Left cardiac atrium (tissue), 4 donors: Measurements from ENCODE around the gene PAX2. TPM values are rescaled to one million over a fixed set of nuclear protein-coding genes. Genes with fewer than 3 reads are reported as not detected.

Experiments
- ATAC-seq, 2 donors: fragments of 200-7000 bp; cut with Tn5 transposase; one replicate each; pipeline ENCODE4 v1.9.1; 2020; ENCODE audit warnings: mild to moderate bottlenecking in 2 of 2, moderate library complexity in 2 of 2
- DNase-seq: peaks from one replicate; pipeline ENCODE4 v3.0.0-alpha.2; 2020
- intact Hi-C, 2 donors: fragments of 100-400 bp; cut with DNase I; formaldehyde crosslinking; loops; one replicate each; pipeline versions ENCODE4 v1.14.1 to v1.15.1; 2022 to 2023
- total RNA-seq, 2 donors: library from RNA; stranded (reverse); fragmentation: NEBNext Ultra II Directional; extraction: Animal tissue kit (Norgen Biotek cat#: 25700); gene quantifications; one replicate each; pipeline ENCODE4 v1.2.1, GENCODE V29; 2021
- donor health status: DM: no; HTN: yes; CAD: no.
- donor health status: DM: no; HTN: yes; CAD: no; lungs with severe emphysema.
- donor health status: DM: yes; HTN: yes; CAD: no.
- donor health status: Dilated cardiomyopathy.

The PAX2 gene
- total RNA-seq, 2 donors from 2014 or later = not detected

DNA sequence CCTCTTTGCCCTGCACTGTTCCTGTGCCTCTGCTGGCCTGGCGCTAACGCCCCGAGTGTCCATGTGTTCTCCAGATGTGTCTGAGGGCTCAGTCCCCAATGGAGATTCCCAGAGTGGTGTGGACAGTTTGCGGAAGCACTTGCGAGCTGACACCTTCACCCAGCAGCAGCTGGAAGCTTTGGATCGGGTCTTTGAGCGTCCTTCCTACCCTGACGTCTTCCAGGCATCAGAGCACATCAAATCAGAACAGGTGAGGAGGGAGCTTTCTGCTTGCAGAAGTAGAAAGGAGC lies 60.9 kb downstream of the PAX2 start:
- no peak for DNase-seq
- ATAC-seq = no peak
- intact Hi-C loops = no loop called here

GRCh38 chr10:100807241-100807951 lies 62.0 kb downstream of the PAX2 start:
- DNase-seq (no peak), ATAC-seq (no peak)
- intact Hi-C loops = no loop called here

DNA sequence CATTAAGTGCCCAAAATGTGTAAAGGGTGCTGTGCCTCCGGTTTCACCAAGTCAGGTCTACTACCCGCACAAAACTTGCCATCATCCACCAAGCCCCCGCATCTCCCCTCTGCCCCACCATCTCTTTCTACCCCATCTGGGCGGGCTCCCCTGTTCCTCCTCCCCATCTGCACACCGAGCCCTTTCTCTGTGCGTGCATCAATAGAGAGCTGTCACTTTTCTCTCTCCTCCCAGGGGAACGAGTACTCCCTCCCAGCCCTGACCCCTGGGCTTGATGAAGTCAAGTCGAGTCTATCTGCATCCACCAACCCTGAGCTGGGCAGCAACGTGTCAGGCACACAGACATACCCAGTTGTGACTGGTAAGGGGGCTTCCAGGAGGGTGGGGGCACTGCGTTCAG lies 63.5 kb downstream of the PAX2 start:
- DNase-seq = no peak
- intact Hi-C loops = no loop called here

DNA sequence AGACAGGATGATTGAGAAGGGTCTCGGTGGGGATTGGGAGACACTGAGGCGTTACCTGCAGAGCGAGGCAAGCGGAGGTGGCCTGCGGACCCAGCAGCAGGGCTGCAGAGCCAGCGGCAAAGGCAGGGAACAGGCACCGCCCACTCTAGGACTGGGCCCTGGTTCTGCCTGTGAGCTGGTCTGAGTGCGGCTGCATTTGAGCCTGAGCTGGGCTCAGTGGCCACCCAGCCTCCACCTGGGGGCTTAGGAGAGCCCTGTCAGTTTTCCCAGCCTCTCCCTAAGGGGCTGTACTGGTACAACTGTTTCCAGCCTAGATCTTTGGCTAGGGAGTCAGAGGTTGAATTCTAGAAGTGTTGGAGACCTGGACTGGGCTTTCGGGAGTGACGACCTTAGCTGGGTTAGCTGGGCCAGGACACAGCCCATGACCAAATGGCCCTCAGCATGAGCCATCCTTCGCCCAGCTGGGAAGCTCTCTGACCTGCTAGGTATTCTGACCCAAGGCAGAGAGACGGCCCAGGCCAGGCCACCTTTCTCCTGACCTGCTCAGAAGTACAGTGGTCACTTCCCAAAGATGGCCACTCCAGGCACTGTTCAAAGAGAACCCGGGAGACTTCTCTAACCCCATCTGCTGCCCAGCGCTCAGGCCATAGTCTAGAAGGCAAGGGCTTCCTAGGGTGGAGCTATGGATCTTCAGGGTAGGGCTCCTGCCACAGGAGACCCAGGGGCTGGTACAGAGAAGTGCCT lies 64.9 kb downstream of the PAX2 start:
- ATAC-seq (no peak), DNase-seq (no peak)
- intact Hi-C loops = no loop called here

More for the DNA sequence above, 63.5 kb downstream of the PAX2 start:
- no peak for ATAC-seq

GRCh38 chr10:100810835-100811116 lies 65.4 kb downstream of the PAX2 start:
- intact Hi-C loops = no loop called here
- ATAC-seq (no peak), DNase-seq (no peak)

DNA sequence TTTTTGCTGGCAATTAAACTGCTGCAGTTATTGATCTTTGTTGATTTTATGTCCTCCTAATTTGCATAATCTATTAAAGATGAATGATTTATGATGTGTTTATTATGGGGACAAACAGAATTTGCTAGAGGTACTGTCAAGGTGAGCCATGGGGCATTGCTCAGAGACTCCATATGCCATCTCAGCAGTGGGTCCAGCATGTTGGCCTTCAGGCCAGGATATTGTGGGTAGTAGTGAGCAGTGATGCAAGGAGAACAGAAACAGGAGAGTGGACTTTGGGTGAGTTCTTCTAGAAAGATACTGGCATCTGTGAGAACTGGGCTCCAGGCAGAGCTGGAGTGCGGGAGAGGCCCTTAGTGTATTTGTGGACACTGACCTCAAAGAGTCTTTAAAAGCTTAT lies 65.9 kb downstream of the PAX2 start:
- intact Hi-C loops = no loop called here
- no peak for DNase-seq
- no peak for ATAC-seq

DNA sequence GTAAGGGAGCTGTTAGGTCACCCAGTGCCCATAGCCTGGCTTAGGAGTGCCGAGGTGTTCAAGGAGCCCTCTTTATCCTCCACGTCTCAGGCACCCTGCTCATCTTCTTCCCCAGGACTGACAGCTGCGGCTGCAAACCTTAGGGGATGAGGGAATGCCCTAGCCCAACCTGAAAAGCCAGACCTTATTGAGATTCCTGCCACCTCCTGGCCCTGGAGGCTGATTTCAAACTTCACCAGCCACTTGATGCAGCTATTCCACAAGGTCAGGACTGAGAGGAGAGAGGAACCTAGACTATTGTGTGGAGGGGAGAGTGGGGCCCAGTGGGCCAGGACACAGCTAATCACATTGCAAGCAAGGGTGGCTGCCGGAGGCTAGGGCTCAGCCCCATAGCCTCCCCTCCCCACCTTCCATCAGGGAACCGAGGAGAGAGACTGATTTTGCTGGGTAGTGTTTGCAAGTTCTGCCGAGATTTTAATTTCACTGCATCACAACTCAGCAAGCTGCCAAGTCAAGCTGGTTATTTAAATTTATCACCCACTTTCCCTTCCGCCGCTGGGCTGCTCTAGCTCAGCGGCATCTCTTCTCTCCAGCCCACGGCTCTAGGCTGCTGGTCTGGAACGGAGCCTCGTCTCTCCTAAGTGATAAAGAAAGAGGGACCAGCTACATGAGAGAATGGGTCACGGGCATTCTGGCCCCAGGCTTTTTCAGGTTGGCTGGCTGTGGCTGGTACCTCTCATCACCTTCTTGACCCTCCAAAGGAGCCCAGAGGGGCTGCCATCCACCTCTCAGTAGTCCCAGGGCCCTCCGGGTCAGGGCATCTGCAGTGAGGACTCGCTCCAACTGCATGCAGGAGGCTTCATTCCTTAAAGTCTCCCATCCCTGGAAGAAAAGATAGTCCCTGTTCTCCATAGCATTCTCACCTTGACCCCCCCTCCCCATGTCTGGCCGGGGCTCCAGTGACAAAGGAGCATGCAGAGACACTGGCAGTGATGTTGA lies 66.7 kb downstream of the PAX2 start:
- DNase-seq (no peak), ATAC-seq (no peak)
- intact Hi-C loops = no loop called here

DNA sequence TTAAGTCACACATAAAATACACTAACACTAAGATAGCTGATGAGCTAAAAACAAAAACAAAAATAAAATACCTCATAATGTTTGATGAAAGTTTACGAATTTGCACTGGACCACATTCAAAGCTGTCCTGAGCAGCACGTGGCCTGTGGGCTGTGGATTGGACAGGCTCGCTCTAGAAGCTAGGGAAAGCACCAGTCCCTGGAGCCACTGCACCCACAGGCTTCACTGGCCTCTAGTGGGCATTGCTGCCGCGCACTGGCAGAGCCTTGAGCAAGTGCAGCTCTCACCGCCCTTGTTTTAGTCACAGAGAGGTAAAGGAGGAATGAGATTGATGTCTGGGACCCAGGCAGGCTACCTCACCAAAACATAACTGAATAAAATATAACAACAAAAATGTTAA lies 67.6 kb downstream of the PAX2 start:
- DNase-seq (no peak), ATAC-seq (no peak)
- intact Hi-C loops = no loop called here

DNA sequence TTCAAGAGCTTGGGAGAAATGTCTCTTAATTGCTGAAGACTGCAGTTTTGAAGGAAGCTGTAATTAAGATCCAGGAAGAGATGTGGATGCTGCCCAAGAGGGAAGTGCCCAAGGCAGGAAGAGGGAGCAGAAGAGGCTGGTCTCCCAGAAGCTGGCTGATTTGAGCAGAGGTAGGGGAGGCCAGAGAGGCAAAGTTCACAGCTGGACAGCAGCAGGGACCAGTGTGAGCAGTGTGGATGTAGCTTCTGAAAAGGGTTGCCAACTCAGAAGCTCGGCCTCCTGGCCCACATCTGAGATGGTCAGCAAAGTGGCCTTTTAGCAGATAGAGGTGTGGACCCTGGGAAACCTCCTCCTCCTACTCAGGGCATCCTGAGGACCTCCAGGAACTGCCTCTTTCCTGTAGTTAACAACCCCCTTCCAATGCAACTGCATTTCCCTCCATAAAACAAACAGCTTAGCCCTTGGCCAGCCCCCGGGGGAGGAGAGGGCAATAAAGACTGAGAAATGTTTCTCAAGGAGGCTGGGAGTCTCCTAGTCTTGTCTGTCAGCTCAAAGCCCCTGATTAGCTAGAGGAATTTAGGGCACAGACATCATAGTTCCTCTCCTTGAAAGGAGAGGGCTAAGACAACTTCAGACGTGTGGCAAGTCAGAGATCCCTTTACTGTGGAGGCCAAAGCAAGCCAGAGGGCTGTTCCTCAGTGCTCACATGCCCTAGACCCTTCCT lies 69.5 kb downstream of the PAX2 start:
- intact Hi-C loops = no loop called here
- ATAC-seq (no peak), DNase-seq (no peak)

- no peak for ATAC-seq
Measured at GRCh38 chr10:100816671-100817070, 71.3 kb downstream of the PAX2 start.

DNA sequence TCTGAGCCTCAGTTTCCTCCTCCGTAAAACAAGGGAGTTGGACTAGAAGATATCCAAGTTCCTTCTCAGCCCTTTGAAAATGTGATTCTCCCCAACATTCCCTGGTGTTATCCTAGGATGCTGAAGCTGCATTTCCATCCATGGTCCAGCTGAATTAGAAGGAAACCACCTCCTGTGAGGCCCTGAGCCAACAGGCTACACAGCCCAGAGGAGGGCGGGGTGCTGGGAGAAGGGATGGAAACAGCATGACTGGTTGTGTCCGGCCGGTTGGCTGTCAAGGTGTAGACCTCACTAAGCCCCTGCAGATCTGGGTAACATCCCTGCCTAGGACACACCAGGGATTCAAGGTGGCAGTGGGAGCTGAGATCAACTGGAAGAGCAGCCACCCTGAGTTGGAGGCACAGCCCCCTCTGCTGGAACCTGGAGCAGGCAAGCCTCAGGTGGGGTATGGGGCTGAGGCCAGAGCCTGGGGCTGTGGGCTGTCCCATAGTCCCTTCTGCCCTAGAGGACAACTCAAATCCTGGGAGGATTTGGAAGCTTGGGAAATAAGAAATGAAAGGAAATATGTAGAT lies 72.0 kb downstream of the PAX2 start:
- no peak for ATAC-seq
- intact Hi-C loops = no loop called here
- DNase-seq = no peak

More at GRCh38 chr10:100816671-100817070, 71.3 kb downstream of the PAX2 start:
- no peak for DNase-seq
- intact Hi-C loops = no loop called here

DNA sequence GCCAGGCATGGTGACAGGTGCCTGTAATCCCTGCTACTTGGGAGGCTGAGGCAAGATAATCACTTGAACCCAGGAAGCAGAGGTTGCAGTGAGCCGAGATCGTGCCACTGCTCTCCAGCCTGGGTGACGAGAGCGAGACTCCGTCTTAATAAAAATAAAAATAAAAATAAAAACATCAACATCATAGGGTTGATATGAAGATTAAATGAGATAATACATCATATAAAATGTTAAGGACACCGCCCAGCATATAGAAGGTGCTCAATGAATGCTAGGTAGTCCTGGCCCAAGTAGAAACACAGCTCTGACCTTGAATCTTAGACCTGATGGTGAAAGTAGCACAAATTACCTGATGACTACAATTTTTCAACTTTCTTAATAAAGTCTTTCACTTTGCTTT lies 74.0 kb downstream of the PAX2 start:
- DNase-seq (no peak), ATAC-seq (no peak)
- intact Hi-C loops = no loop called here

GRCh38 chr10:100823194-100823593 lies 77.8 kb downstream of the PAX2 start:
- intact Hi-C loops = no loop called here
- no peak for ATAC-seq
- no peak for DNase-seq

DNA sequence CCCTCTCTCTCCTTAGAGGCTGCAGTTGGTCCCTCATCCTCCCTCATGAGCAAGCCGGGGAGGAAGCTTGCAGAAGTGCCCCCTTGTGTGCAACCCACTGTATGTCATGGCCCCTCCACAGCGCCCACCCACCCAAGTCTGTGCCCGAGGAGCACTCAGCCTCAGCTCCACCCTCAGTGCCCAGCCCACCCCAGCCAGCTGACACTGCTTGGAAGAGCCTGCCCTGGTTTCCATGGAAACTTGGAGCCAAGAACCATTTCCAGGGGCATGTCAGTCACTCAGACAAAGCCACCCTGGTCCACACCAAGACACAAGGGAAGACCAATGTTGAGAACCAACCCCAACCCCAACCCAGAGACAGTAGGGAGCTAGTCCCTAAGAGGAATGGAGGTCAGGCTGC lies 79.5 kb downstream of the PAX2 start:
- DNase-seq = no peak
- intact Hi-C loops = no loop called here
- ATAC-seq = no peak

GRCh38 chr10:100825325-100825875 lies 80.0 kb downstream of the PAX2 start:
- intact Hi-C loops = no loop called here
- DNase-seq = no peak
- no peak for ATAC-seq

GRCh38 chr10:100826031-100826651 lies 80.8 kb downstream of the PAX2 start:
- no peak for ATAC-seq
- no peak for DNase-seq
- intact Hi-C loops = no loop called here

- ATAC-seq (peak in 1 of 2 donors; percentile 13), DNase-seq (no peak)
- intact Hi-C loops = no loop called here
Measured at GRCh38 chr10:100826661-100826982, 81.2 kb downstream of the PAX2 start.

DNA sequence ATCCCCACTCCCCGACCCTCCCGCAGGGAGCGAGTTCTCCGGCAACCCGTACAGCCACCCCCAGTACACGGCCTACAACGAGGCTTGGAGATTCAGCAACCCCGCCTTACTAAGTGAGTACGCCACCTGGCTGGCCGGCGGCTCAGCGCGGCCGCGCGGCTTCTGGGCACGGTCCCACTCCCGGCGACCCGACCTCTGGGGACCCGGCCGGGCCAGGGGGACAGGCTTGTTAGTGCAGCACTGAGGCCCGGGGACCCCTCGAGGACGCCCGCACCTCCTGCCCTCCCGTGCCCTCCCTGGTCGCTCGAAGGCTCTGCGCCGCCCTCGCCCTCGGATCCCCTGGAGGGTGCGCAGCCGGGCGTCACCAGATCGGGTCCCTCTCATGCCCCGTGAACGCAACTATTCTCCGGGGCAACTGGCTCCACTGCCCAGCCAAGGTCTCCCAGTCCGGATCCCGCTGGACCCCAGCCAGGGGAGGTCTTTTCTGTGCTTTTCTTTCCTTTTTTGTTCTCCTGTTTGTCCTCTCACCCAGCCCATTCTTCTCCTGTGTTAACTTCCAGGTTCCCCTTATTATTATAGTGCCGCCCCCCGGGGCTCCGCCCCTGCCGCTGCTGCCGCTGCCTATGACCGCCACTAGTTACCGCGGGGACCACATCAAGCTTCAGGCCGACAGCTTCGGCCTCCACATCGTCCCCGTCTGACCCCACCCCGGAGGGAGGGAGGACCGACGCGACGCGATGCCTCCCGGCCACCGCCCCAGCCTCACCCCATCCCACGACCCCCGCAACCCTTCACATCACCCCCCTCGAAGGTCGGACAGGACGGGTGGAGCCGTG lies 81.8 kb downstream of the PAX2 start:
- intact Hi-C loops = no loop called here
- no peak for DNase-seq
- peak; percentile 18 to 41 for ATAC-seq
